Muscle of leg (tissue), 11 donors: Measurements from ENCODE around the gene ADGRL1. TPM values are rescaled to one million over a fixed set of nuclear protein-coding genes. Genes with fewer than 3 reads are reported as not detected.
A peak's percentile ranks its signal among the peaks of the same experiment; 100 is the strongest.

Experiments
- DNase-seq: peaks from one replicate; pipeline ENCODE4 v3.0.0; 2013
- H3K27ac ChIP-seq: one replicate; pipeline ENCODE4 v1.5.1; 2013; ENCODE audit warnings: mild to moderate bottlenecking, low read length, control low read depth
- H3K27me3 ChIP-seq: one replicate; pipeline ENCODE4 v1.6.1; 2013; ENCODE audit warnings: low read length; ENCODE audit not compliant: control insufficient read depth, insufficient read depth
- H3K36me3 ChIP-seq: one replicate; pipeline ENCODE4 v1.6.1; 2013; ENCODE audit warnings: low read length; ENCODE audit not compliant: control insufficient read depth, insufficient read depth
- H3K4me1 ChIP-seq: one replicate; pipeline ENCODE4 v1.6.1; 2013; ENCODE audit warnings: low read length; ENCODE audit not compliant: control insufficient read depth, insufficient read depth
- H3K4me3 ChIP-seq: one replicate; pipeline ENCODE4 v1.5.1; 2013; ENCODE audit warnings: low read length, control low read depth
- H3K9me3 ChIP-seq: replicated peaks from 2 replicates; pipeline ENCODE4 v1.6.1; 2013; ENCODE audit warnings: low read depth, low read length; ENCODE audit not compliant: control insufficient read depth
- WGBS: methylation state at CpG from one replicate; pipeline ENCODE4 v1.1.5; 2013; ENCODE audit warnings: missing lambda C conversion rate; ENCODE audit not compliant: insufficient coverage; 5-methylcytosine and 5-hydroxymethylcytosine counted together
- polyA plus RNA-seq, 8 donors: library from polyadenylated mRNA; unstranded; fragments of 120-200 nt; gene quantifications; one replicate each; pipeline versions ENCODE4 v1.2.1 to v1.2.3, GENCODE V29; 2013; ENCODE audit warnings: inconsistent platforms in 1 of 8, low replicate concordance in 1 of 8; ENCODE audit not compliant: insufficient read length in 8 of 8, insufficient read depth in 1 of 8
- total RNA-seq: library from RNA; stranded (reverse); fragments of 120-200 nt; gene quantifications from one replicate; pipeline ENCODE4 v1.2.4, GENCODE V29; 2013

ADGRL1 gene
- total and polyA plus RNA-seq, 9 donors = 7.8 to 28.0 (median 20.9) TPM

DNA sequence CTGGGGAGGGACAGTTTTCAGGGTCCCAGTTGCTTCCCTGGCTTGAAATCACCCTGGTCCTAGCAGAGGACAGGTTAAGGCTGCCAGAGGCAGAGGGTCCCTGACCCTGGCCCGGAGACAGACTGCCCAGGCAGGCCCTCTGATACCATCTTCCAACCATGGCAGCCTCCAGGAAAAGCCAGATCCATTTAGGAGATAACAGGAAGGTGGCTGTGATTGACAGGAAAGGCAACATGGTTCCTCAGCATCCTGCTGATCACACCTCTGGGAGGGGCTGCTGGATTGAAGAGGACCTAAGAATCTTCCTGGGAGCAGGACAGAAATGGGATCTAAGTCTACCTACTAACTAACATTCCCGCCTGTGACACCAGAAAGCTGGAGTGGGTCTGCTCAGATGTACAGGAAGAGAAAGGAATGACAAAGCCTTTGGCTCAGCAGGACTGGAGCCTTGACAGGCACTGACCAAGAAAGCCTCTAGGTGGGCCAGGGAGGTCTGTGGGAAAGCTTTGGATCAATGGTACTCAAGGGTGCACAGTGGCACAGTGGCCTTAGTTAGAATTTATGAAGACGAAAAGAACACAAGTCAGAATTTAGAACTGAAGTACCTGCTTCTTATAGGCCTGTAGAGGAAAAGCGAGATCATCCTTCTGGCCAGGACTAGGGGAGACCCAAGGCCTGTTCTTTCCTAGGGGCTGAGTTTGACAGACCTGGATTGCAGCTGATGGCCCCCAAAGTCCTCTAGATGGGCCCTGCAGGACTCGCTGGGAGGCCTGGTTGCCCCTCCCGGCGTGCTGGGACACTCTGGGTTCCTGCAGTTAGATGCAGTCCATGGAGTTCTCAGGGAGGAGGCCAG is 86.1 kb downstream of the ADGRL1 start:
- H3K27ac ChIP-seq = peak overlapping the region; percentile 96
- no peak overlapping the region for H3K4me3 ChIP-seq
- peak; percentile 20 for DNase-seq
- H3K36me3 ChIP-seq = peaks cover 4% of the 10 kb centered on the region
- H3K27me3 ChIP-seq = no peaks in the 10 kb centered on the region
- WGBS = 81% methylated on average over 5 of the region's 7 CpGs
- H3K4me1 ChIP-seq = peaks cover 43% of the 10 kb centered on the region
- H3K9me3 ChIP-seq = no peaks in the 10 kb centered on the region

DNA sequence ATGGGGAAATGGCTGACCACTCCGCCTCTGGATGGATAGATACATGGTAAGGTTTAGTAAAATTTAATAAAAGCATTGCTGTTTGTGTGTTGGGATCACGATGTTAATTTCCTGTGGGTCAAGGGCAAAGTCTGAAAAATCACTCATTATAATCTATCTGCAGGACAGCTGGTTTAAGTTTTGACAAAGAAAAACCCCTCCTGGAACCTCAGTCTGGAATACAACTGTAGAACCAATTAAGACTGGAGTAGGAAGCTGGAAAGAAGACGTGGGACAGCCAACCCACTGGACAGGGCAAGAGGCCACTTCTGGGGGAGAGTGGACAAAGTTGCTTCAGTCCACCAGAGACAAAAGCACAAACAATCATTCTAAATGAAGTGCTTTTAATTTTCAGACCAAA is 86.8 kb downstream of the ADGRL1 start:
- Histone ChIP-seq H3K4me3 (peak overlapping the region; percentile 53), H3K4me1 (peaks cover 50% of the 10 kb centered on the region)
- WGBS = no CpG with 5 or more reads among the region's 3 CpGs

DNA sequence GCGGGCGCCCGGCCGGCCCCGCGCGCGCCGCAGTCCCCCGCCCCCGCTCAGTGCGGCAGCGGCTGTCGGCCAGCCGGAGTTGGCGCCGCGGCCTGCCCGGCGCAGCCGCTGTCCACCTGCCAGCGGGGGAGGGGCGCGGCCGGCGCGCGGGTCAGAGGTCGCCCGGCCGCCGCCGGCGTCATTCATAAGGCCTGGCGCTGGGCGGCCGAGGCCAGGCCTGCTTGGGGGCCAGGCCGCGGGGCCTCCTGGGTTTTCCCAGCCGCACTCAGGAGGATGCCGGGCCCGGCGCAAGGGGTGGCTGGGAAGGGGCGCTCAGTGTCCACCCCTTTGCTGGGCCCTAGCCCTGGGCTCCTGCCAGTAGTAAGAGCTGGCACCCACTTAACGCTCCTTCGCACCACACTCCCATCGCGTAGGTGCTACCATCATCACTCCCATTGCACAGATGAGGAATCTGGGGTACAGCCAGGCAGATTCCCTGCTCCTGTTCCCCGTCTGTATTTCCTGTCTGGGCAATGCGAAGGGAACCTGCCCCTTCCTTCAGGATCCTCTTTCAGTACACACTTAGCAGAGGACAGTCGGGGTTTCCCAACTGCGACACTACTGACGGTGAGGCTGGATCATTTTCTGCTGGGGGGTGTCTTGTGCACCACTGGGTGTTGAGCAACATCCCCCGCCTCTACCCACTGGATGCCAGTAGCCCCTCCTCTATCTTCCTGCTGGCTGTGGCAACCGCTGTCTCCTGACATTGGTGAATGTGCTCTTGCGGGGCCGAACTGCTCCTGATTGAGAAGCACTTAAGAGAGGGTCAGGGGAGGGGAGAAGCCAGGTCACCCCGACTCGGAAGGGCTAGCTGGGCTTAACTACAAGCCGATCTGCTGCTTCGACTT is 87.6 kb downstream of the ADGRL1 start:
- Histone ChIP-seq H3K9me3 (no peaks in the 10 kb centered on the region), H3K27ac (peak overlapping the region; percentile 96)
- peak; percentile 86 for DNase-seq

More for the DNA sequence above, 86.8 kb downstream of the ADGRL1 start:
- DNase-seq = peak; percentile 64
- H3K9me3 ChIP-seq = no peaks in the 10 kb centered on the region
- H3K36me3 ChIP-seq = peaks cover 8% of the 10 kb centered on the region
- H3K27ac ChIP-seq = peak overlapping the region; percentile 96
- H3K27me3 ChIP-seq = no peaks in the 10 kb centered on the region

DNA sequence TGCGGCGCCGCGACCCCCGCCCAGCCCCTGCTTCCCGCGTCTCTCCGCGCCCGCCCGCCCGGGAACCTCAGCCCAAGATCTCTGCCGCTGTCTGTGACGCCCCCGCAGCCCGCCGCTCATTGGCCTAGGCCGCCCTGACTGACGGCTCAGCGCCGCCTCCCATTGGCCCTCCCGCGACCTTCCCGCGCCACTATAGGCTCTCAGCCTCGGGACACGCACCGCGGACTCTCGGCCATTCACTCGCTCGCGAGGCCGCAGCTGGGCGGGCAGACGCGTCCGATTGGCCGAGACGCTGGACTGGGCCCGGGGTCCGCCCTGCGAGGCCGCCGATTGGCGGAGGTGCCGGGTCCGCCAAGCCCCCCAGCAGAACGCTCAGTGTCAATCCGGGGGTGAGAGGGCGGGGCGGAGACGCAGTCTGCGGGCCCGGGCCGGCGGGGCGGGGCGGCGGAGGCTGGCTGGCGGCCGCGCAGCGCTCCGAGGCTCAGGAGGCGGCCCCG is 88.3 kb downstream of the ADGRL1 start, which contains the start of gene PRKACA:
TSS of gene PRKACA (minus strand) at position 95 of the 497 bp plus-strand sequence. CDS start 215 bp downstream, outside the sequence.
- WGBS = under 1% methylated on average over 67 of the region's 67 CpGs
- DNase-seq = peak; percentile 100
- Histone ChIP-seq H3K27ac (peak within 1 kb of the TSS; percentile 96), H3K9me3 (no peaks in the 10 kb centered on the region), H3K36me3 (peaks cover 12% of the 10 kb centered on the region), H3K4me3 (peak within 1 kb of the TSS; percentile 76), H3K4me1 (peaks cover 60% of the 10 kb centered on the region), H3K27me3 (no peaks in the 10 kb centered on the region)

More for the DNA sequence above, 87.6 kb downstream of the ADGRL1 start:
- no peaks in the 10 kb centered on the region for H3K27me3 ChIP-seq
- H3K36me3 ChIP-seq = peaks cover 12% of the 10 kb centered on the region
- H3K4me1 ChIP-seq = peaks cover 57% of the 10 kb centered on the region
- peak overlapping the region; percentile 53 for H3K4me3 ChIP-seq
- under 1% methylated on average over 51 of the region's 61 CpGs for WGBS

DNA sequence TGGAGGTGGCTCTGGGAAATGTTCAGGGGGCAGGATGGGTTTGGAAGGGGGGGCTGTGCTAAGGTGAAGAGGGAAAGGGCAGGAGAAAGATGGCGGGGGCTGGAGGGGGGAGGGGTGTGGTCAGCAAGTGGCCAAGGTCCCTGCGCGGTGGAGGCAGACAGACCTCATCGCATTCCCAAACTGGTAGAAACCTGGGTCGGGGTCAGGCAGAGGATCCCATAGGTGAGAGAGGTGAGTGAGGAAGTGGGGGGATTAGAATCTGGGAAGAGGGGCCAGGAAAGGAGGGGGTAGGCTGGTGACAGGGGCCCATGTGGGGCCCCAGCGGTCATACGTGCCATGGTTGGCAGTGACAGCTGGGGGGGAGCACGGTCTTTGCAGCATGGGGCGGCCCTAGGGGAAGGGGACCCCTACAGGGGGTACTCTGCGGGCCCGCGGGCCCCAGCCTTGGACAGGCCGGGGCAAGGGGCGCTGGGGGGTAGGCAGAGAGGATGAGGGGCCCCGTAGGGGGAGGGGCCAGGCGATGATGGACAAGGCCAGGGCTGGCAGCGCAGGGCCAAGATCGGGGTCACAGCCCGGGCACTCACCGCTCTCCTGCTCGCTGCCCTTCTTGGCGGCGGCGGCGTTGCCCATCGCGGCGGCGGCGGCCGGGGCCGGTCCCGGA is 88.9 kb downstream of the ADGRL1 start:
- H3K9me3 ChIP-seq = no peaks in the 10 kb centered on the region
- H3K27me3 ChIP-seq = no peaks in the 10 kb centered on the region
- peak; percentile 74 for DNase-seq
- H3K27ac ChIP-seq = peak overlapping the region; percentile 87
- peaks cover 12% of the 10 kb centered on the region for H3K36me3 ChIP-seq
- H3K4me1 ChIP-seq = peaks cover 63% of the 10 kb centered on the region
- peak overlapping the region; percentile 76 for H3K4me3 ChIP-seq
- WGBS = 2% methylated on average over 32 of the region's 33 CpGs

DNA sequence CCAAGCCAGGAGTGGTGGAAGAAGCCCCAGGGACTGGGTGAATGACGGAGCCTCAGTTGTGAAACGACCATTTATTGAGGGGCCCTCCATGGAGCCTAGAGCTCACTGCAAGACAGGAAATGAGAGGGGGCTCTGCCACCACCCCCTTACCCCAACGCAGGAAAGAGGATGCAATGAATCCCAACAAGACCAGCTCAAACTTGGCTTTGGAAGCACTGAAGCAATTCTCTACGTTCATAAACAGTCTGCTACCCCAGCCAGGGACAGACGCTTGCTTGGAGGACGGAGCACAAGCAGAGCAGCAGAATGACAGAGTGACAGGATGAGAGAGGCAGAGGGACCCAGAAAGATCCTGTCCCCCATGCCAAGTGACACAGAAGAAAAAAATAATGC is 89.4 kb downstream of the ADGRL1 start:
- H3K27me3 ChIP-seq = no peaks in the 10 kb centered on the region
- H3K27ac ChIP-seq = peak overlapping the region; percentile 87
- peaks cover 12% of the 10 kb centered on the region for H3K36me3 ChIP-seq
- peak overlapping the region; percentile 76 for H3K4me3 ChIP-seq
- no peaks in the 10 kb centered on the region for H3K9me3 ChIP-seq
- peak; percentile 19 for DNase-seq
- 9% methylated on average over 4 of the region's 6 CpGs for WGBS
- H3K4me1 ChIP-seq = peaks cover 69% of the 10 kb centered on the region

DNA sequence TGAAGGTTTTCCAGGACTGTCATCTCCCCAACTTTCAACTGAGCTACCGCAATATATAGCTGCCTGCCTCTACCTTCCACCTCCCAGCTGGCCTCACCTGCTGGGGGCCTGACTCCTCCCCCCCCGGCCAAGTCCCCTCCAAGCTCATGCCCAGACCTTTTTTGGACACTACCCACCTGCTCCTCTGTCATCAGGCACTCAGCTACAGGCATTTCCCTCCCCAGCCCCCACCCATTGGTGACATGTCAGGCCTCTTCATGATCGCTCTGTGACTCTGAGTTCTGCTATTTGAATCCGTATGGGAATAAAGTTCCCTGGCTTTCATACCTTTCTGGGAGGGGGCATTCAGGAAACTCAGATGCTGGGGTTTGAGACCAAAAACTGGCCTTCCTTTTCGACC is 90.2 kb downstream of the ADGRL1 start:
- DNase-seq = peak; percentile 57
- H3K27me3 ChIP-seq = no peaks in the 10 kb centered on the region
- H3K4me3 ChIP-seq = peak overlapping the region; percentile 76
- H3K4me1 ChIP-seq = peaks cover 74% of the 10 kb centered on the region
- H3K9me3 ChIP-seq = no peaks in the 10 kb centered on the region
- peaks cover 15% of the 10 kb centered on the region for H3K36me3 ChIP-seq
- 60% methylated on average over 4 of the region's 5 CpGs for WGBS
- H3K27ac ChIP-seq = peak overlapping the region; percentile 87

DNA sequence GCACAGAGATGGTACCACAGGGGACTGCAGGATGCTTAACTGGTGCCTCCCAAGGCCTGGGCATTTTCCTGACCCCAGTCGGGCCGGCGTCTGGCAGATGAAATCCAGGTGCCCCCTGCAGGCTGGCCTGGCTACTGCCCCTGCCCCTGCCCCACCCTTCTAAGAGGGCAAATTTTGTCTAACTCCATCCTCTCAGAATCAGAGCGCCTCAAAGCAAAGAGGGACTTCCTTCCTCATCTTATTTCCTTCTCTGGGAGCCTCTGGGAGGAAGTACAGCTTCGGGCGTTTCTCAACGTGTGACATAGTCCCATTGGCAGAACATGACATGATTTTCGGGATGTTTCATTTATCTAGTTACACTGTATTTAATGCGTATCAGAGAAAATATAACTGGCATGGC is 91.1 kb downstream of the ADGRL1 start:
- WGBS = 33% methylated on average over 3 of the region's 9 CpGs
- no peak overlapping the region for H3K4me3 ChIP-seq
- H3K27me3 ChIP-seq = no peaks in the 10 kb centered on the region
- H3K9me3 ChIP-seq = no peaks in the 10 kb centered on the region
- H3K36me3 ChIP-seq = peaks cover 18% of the 10 kb centered on the region
- DNase-seq = peak; percentile 57
- H3K27ac ChIP-seq = peak overlapping the region; percentile 87
- H3K4me1 ChIP-seq = peaks cover 77% of the 10 kb centered on the region

DNA sequence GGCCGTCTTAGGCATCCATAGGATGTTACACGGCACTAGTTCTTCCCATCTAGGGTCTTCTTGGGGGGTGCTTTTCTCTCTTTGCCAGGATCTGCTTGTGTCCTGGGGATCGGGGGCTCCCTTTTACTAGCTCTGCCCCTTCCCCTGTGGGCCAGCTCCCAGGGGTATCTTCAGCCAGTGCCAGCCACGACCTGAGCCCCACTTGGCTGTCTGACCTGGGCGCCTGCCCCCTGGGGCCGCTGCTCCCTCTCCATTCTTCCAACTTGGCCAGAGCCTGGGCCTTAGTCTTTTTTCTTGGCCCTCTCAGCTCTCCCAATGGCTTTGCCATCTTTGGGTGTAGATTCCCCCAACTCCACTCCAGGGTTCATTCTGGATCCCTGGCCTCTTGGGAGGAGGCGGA is 91.5 kb downstream of the ADGRL1 start:
- Histone ChIP-seq H3K36me3 (peaks cover 18% of the 10 kb centered on the region), H3K4me1 (peaks cover 73% of the 10 kb centered on the region), H3K27ac (peak overlapping the region; percentile 90), H3K4me3 (no peak overlapping the region), H3K27me3 (no peaks in the 10 kb centered on the region), H3K9me3 (no peaks in the 10 kb centered on the region)
- no peak for DNase-seq
- 84% methylated on average over 4 of the region's 7 CpGs for WGBS
